ENCODE results near the gene UNC13D.
"Not testable (repeated sequence)": the region's sequence is repeated elsewhere in the genome, so short reads cannot be mapped to it uniquely, and the experiment has no call there.

Gene UNC13D

DNA sequence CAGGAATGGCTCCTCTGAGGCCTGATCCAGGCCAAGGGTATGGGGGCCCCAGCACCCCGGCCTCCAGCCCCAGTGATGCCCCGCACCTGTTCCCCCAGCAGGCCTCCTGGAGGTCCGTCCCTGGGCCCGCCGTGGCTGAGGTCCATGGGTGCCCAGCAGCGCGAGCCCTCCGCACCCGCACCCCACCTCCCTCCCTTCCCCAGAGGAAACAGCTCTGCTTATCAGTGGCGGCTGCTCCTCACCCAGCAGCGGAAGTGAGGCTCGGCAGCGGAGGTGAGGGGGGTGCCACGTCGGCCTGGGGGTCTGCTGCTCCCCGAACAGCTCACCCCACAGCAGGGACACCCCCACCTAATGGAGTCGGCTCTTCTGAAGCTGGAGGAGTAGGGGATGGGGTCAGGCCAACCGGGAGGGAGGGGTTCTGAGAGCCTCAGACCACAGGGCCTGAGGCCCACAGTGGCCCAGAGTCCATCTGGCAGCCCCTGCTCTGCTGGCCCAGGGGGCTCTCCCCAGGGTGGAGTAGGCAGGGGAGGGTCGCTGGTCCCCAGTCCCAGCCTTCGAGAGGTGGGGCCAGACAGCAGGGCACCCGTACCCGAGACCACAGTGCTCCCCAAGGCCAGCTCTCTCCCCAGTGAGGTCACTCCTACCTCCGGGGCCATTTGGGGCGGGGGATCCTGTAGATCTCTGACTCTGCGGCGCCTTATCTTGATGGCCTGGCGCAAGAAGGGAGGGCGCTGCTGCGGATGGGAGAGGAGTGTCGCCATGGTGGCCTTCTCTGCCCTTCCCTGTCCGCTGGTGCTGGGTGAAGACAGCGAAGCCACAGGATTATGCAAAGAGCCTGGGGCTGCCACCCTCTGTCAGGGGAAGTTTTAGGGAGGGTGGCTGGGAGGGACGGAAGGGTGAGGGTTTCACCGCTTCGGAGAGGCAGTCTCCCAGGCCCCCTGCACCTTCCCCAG lies at the start of gene UNC13D:
TSS of gene UNC13D (minus strand) at position 828 of the 953 bp plus-strand sequence. CDS start at position 761, 67 bp downstream.
- DNase-seq = peak; percentile 63 to 65

DNA sequence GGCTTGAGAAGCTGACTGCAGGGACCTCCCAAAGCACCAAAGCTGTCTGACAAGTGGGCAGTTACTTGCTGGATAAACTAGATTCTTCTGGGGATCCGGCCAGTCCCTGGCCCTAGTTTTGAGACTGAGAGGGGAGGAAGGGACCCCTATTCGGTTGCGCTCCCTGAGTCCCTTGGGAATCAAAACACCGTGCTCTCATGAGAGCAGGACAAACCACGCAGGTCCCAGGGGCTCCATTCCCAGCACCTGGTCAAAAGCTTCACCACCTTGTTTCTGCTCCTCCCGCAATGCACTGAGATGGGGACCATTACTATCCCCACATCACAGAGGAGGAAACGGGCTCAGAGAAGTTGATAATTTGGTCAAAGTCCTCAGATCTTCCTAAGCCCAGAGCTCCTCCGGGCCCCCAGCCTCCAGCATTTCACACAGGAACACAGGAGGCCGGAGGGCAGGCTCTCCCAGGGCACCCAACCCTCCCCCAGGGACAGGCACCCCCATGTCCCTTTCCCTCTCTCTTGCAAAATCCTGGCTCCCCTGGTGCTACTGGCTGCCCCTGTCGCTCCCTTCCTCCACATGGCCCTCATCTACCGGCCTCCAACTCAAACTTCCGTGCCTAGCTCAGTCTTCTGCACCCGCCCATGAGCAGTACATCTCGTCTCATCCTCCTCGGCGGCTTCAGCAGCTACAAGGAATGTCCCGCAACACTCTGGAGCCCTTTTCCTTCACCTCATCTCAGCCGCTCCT lies 49.3 kb upstream of the UNC13D start:
- DNase-seq = no peak

DNA sequence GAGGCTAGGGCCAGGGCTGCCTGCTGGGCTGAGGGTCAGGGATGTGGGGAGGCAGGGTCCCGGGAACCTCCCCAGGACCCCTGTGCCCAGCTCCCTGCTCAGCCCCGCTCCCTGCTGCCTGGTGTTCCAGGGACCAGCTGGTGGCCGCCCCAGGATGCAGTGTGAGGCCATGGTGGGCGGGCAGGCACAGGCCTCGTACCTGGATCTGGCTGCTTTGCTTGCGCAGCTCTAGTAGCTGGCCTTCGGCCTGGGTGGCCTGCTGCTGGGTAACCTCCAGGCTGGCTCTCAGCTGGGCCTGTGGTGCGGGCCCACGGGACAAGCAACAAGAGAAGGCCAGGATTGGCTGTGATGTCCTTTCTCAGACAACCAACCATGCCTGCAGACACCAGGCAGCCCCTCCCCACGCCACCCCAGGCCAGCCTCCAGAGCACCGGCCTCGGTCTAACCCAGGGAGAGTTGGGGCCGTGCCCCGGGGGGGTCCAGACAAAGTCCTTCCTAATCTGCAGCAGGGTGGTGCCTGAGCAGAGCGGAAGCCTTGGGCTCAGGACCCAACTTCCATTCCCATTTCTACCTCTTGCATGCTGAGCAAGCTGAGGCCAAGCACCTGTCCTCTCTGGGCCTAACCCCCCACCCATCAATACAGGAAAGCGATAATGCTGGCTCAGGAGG lies 48.5 kb upstream of the UNC13D start:
- DNase-seq = no peak

DNA sequence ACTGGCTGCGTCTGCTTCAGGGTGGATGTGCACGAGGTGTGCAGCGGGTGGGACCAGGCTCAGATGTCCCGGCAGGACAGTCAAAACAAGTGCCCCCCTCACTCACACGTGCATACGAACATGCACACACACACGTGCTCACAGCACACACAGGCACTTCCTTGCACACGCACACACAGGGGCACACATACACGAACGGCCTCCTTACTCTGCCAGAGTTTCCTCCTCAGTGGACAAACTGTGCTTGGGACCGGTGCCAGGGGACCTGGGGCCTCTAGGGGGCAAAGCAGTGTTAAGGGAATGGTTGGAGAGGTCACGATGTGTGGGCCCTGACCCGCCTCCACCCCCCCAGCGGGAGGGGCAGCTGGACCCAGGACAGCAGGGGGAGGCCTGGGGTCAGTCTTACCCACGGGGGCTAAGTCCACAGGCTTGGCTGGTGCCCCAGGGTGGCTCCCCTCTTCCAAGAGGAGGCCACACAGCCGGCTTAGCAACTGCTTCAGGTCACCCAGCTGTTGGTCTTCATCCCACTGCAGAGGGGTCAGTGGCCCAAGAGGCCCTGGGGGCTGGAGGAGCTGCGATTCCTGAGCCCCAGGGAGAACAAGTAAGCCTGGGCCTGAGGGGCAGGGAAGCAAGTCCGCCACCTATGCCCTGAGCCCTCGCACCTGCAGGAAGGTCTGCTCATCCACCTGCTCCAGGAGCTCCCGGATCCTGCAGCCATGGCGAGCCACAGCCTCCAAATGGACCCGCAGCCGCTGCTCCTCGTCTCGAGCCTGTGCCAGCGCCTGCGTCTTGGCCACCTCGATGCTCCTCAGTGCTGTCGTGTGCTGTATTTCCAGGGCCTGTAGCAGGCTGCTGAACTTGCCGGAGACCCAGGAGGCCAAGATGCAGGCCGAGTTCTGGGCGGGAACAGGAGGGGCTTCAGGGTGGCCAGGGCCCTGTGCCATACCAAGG lies 47.7 kb upstream of the UNC13D start:
- DNase-seq = no peak

DNA sequence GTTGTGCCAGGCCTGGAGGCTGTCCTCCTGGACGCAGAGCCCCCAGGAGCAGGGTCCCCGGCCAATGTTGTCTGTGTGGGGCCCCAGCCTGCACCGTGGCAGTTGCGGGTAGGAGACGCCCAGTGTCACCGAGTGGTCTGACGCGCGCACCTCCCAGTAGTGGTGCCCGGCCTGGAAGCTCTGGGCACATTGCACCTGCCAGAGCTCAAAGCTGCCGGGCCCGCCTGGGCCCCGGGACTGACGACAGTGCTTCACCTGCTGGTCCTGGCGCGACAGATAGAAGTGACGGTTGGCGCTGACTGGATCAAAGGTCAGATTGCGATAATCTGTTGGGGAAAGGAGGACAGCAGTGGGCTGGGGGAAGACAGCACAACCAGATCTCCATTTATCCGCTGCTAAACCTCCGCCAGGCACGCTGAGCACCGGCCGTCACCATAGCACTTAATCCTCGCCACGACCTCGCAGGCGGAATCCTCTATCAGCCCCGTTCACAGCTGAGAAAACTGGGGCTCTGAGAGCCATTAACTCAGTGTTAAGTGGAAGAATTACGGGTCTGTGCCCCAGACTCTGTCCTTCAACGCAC lies 46.9 kb upstream of the UNC13D start:
- no peak for DNase-seq

DNA sequence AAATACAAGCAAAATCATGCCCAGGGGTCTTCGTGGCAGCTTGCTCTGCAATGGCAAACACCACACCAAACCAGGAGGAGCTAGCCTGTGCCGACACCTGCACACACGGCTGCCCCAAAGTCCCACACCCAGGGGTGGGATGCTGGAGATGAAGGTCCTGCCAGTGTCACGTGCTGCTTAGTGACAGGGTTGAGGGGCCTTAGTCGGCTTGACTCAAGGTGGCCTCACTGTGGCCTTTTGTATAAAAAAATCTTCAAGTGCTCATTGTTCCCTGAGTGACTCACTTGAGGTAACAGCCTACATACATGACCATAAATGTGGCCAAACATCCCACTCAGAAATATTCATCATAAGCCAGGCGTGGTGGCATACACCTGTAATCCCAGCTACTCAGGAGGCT lies 45.2 kb upstream of the UNC13D start:
- no peak for DNase-seq

DNA sequence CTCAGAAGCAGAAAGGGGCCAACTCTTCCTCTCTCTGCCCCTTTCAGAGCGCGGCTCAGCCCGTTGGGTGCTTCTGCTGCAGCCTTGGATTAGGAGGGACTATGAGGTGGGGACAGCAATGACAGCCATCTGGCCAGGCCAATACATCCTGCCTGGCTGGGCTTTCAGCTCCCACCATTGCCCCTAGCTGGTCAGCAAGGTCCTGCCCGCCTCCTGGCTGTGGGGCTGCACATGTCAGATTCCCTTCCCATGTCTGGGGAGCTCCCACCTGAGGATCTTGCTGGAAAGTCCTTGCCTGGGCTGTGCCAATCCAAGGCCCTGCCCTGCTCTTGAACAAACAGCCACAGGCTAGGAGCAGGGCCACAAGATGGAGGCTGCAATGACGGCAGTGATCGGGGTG lies 44.3 kb upstream of the UNC13D start:
- no peak for DNase-seq

DNA sequence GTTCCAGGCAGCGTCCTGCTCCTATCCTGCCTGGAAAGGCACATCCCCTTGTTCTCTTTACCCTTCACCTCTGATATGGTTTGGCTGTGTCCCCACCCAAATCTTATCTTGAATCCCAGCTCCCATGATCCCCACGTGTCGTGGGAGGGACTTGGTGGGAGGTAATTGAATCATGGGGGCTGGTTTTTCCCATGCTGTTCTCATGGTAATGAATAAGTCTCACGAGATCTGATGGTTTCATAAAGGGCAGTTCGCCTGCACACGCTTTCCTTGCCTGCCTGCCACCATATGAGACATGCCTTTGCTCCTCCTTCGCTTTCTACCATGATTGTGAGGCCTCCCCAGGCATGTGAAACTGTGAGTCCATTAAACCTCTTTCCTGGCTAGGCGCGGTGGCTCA lies 41.7 kb upstream of the UNC13D start:
- DNase-seq = not testable (repeated sequence)

DNA sequence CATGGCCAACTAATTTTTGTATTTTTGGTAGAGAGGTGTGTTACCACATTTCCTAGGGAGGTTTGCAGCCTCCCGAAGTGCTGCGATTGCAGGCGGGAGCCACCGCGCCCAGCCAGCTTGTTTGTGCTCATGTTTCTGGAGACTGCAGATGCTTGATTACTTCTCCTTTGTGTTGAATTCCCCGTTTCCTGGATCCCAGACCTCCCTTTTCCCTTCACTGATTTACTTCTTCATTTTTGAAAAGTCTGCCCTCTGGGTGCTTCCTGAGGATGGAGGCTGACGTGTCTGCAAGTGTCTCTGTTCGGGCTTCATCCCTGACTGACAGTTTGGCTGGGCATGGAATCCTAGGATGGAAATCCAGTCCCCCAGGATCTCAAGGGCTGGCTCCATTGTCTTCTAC lies 41.2 kb upstream of the UNC13D start:
- no peak for DNase-seq

DNA sequence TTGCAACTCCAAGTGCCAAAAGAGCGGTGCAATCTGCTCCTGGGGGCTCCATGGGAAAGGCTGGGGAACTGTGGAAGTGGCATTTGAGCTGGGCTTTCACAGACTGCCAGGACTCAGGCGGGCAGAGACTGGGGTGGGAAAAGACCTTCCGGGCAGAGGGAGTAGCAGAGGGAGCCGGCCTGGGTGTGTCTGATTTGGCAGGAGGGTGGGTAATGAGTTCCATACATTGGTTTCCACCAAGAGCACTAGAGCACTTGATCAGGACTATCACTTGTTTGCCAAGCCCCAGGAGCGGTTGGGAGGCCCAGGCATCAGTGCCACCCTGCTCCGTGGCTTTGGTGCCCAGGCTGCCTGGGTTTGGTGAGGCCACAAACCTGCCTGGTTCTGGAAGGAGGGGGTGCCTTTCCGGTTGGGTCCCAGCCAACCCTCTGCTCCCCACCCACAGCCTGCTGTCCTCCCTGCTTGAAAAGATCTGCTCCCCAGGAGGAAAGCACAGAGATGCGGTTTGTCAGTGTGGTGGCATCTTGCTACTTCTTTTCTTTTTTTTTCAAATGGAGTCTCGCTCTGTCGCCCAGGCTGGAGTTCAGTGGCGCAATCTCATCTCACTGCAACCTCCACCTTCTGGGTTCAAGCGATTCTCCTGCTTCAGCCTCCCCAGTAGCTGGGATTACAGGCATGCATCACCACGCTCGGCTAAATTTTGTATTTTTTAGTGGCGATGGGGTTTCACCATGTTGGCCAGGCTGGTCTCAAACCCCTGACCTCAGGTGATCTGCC lies 37.7 kb upstream of the UNC13D start:
- DNase-seq = no peak

DNA sequence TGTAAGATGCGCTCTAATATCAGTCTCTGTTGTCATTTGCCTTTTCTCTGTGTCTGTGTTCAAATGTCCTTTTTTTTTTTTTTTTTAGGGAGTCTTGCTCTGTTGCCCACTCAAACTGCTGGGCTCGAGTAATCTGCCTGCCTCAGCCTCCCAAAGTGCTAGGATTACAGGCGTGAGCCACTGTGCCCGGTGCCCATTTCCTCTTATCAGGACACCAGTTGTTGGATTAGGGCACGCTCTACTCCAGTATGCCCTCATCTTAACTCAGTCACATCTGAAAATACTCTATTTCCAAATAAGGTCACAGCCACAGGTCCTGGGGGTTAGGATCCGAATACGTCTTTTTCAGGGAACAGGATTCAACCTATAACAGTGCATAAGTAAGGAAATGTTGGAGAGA lies 36.1 kb upstream of the UNC13D start:
- no peak for DNase-seq

DNA sequence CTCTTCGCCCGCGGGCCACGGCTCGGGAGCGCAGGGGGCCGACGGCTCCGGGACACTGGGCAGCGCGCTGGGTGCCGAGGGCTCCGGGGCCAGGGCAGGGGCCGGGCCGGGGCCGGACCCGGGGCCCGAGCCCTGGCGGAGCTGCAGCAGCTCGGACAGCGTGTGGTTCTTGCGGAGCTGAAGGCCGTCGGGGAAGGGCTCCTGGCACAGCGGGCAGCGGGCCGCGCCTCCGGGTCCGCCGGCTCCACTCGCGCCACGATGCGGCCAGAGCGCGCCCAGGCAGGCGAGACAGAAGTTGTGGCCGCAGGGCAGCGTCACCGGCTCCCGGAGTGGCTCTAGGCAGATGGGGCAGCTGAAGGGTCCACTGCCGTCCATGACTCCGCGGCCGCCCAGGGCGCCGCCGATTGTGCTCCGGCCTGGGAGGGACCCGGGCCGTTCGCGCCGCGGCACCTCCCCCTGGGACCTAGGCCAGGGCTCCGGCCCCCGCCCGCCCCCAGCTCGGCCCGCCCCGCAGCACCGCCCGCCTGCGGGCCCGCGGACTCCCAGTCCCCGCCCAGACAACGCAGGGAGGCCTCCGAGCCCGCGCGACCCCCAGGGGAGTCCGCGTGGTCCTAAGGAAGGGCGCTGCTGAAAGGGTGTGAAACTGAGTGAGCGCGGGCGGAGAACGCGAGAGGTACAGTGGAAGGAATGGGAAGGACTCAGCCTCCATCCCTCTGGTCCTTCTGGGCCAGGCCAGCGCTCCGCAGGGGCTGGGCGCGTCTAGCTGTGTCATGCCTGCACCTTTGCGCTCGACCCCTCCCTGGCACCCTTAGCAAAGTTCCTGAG lies 34.2 kb upstream of the UNC13D start, which contains the start of gene TRIM47:
TSS of gene TRIM47 (minus strand) at position 408 of the 825 bp plus-strand sequence. CDS start at position 375, 33 bp downstream.
- peak in 1 of 2 donors; percentile 42 for DNase-seq

DNA sequence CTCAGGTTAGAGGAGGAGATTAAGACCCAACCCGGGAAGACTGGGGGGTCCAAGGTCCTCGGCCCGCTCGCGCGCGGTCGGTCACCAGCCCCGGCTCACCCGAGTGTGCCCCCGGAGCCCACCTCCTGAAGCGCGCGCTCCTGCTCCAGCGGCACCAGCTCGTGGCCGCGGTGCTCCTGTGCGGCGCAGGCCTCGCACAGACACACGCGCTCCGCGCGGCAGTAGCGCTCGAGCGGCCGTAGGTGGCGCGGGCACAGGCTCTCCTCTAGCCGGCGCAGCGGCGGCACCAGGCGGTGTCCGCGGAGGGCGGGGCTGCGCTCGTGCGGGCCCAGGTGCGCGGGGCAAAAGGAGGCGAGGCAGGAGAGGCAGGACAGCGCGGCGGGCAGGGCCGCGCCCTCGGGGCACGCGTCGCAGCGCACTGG lies 33.6 kb upstream of the UNC13D start:
- peak; percentile 69 to 76 for DNase-seq

DNA sequence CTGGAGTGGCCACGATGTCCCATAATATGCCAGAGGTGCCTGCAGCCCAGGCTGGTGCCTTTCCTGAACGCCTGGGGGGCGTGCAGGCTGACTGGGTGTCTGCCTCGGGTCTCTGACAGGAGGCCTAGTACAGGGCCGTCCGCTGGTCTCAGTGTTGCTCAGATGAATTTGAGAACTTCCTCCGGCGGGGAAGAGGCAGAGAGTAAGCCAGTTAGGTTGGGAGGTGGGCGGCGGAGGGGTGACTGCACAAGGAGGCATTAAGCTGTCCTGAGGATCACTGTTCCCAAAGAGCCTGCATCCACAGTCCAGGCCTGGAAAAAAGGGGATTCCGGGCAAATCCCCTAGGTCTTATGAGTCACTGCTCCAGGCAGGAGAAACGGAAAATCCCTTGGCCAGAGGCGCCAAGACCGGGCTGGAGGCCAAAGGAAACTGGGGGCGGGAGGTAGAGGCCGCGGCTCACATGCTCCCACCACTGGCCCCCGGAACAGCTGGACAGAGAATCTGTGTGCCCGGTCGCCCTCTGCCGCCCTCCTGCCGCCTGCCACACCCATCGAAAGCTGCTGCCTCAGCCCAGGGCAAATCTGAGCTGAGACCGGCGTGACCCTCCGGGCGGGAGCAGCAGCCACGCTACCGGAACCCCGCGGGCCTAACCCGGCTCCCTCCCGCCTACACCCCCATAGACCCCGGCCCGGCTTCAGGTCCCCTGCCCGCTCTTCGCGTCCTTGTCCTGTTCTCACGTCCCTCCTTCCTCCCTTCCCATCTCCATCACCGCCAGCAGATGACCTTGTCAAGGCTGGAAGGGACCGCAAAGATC lies 32.9 kb upstream of the UNC13D start:
- peak; percentile 49 to 61 for DNase-seq

DNA sequence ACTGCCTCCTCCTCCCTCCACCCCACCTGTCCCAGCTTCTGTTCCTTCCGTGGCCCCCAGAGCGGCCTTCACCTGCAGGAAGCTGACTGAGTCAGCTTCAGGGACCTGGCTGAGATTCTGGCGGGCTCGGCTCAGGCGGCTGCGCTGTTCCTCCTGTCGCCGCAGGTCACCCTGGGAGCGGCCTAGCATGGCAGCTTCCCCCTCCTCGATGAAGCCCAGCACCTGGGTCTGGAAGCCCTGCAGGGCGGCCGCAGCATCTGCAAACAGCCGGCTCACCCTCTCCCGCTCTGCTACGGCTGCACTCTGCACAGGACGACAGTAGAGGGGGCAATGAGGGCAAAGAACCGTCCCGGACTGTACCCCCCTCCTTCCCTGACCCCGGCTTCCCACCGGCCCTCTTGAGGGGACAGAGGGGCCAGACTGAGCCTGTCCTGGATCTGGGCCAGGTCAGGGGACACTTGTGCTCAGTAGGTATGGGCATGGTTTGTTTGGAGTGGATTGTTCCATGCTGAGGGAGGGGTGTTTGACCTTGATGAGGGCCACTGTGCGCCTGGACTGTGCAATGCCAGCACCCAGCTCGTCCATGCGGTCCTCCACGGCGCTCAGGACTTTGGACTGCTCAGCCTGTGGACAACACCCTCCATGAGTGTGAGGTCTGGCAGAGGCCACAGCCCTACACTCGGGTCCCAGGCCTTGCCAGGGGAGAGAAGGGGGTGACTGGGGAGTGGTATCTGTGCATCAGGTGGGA lies 32.2 kb upstream of the UNC13D start:
- peak; percentile 62 to 75 for DNase-seq

DNA sequence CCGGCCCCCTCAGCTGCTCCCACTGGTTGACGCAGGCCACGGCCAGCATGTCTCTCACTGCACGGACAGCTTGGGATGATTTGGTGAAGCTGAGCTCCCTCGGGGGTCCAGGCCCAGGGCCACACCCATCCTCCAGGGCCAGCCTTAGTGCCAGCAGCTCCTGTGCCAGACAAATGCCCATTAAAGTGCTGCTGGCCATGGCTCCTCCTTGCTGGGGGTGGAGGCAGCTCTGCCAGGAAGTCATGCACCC lies 31.7 kb upstream of the UNC13D start:
- no peak for DNase-seq

DNA sequence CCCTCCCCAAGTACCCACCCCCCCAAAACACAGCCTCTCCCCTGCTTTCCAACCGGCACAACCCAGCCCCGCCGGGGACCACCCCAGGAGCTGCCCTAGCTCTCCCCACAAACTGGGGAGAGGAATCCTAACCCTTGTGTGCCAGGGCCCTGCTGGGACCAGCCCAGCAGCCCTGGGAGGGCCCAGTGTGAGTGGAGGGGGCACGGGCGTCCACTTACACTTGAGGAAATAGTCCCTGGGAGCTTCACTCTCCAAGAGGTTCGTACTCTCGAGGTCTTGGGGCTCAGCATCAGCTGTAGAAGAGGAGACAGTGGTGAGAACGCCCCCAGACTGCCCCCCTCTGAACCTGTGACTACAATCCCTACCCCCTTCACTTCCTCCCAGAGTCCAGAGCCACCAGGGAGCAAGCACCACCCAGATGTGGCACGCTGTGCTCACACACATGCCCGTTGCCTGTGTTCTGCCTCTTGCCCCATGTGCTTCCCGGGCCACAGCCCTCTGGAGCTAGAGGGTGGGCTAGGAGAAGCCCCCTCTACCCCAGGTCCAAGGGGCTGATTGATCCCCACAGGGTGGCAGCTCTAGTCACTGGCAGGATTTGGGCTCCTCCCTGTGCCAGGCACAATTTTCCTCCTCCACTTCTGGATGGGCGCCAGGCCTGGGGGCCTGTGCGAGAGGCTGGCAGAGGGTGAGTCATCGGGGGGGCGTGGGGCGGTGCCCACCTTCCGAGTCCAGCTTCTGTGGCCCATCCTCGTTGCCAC lies 31.2 kb upstream of the UNC13D start:
- peak in 1 of 2 donors; percentile 24 for DNase-seq

Data from stimulated activated CD4-positive, alpha-beta T cell treated with anti-CD3 and anti-CD28 coated beads, Interleukin-2, amount 100 ng/mL, for 24 hours (primary cell).